GM21717 (cell line): ENCODE measurements around the gene RIMBP2.

Source experiments
- ATAC-seq: cut with Tn5 transposase; IDR thresholded peaks from one replicate; pipeline ENCODE4 v1.9.1; 2021; ENCODE audit warnings: mild to moderate bottlenecking, moderate library complexity; ENCODE audit not compliant: unreplicated experiment

Gene RIMBP2

DNA sequence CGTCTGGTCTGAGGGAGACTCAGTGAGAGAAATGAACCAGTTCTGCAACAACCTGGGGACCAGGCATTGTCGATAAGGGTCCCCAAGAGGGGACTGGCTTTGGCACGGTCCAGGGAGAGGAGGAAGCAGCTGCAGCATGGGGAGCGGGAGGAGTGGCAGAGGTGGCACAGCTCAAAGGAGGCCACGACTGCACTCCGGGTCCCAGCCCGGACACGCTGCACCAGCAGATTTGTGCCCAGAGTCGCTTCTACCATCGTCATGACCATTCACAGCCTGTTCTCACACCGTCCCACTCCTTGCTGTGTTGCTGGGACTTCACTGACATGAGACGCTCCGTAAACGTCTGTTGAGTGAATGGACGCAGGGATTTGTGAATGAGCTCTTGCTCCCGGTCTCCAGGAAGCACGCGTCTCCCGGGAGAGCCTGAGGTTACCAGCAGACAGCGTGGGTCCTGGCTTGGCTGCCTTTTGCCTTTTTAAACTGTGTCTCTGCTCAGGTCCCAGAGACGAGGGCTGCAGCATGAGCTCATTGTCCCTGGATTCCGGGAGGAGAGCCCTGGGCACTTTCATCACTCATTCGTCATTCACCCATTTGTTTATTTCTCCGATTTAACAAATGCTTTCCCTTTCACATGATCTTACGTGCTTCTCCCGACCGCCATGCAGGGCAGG, 241.4 kb downstream of the RIMBP2 start:
- ATAC-seq = no peak

DNA sequence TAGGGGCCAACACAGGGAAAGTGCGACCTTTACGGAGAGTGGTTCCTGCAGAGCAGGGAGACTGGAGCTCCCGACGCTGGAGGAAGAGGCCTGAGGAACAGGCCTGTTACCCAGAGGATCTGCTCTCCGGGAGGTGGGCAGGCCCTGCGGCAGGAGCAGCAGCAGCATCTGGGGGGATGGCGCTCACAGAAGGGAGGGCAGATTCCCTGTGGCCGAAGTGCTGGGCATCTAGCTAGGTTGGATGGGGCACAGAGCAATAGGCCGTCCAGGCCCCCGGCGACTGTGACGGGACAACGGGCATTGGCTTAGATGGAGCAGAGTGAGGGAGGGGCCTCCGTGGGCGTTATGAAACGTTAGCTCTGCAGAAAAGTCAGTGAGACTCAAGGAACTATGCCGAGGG, 242.8 kb downstream of the RIMBP2 start:
- ATAC-seq = no peak

DNA sequence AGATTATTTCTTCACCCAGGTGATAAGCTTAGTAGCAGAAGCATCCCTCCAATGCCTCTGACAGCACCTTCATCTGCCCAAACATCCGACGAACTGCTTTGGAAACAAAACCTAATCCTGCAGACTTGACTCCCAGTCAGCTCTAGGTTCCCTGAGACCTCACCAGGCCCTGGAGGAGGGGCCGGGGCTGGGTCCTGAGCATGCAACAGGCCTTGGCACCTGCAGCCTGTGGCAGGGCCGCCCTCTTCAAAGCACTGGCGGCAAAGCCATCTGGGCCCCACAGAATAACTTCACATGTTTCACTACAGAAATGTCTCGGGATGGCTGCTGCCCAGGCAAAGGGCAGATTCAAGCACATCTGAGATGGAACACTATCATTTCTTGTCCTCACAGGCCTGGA, 245.1 kb downstream of the RIMBP2 start:
- no peak for ATAC-seq

DNA sequence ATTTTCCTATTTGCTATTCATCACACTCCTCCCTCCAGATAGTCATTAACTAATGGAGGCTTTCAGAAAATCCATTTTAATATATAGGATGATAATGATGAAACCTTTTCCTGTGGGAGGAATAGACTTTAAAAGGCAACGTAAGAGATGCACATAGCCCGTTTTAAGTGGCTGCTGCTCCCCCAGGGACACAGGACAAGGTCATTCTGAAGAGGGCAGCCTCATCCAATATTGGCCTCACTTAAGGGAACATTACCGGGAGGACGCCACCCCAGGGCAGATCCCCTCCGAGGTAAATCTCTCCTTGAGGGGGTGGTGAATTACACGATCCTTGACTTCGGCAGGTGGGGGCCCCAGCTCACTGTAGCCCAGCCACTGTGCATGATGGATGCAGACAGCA, 246.5 kb downstream of the RIMBP2 start:
- no peak for ATAC-seq

DNA sequence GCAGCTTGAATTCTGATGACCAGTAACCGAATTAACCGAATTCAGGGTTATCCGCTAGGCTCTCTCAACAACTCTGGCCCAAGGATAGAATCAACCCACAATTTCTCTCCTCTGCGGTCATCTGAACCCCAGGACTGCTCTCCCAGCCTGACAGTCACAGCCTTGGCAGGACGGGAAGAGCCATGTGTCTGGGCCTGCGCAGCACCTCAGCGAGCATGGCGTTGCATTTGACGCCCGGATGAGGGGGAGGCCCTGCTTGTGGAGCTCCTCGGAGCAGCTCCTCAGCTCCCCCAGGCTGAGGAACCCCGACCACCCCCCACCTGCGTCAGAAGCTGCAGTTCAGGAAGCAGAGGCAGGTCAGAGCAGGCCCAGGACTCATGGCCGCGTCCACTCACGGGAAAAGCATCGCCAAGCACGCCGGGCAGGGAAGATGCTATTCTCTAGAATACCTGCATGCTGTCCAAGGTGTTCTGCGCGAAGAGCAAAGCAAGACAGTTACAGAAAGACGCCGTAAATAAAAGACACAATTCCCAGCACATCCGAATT, 247.3 kb downstream of the RIMBP2 start:
- ATAC-seq = no peak

DNA sequence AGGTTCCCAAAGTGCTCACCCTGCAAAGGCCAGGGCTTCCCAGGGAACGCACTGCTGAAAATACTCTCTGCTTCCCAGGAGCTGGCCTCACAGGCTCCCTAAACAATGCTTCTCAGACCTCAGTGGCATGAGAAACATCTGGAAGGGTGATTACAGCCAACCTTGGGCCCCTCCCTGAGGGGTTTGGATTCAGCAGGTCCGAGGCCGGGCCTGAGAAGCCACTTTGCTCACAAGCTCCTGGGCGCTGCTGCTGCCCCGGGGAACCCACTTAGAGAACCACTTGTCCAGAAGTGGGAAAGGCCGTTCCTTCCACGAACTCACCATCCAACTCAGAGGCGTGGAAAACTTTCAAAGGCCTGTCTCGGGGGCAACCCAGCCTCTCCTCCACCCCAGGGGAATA, 247.9 kb downstream of the RIMBP2 start:
- no peak for ATAC-seq

DNA sequence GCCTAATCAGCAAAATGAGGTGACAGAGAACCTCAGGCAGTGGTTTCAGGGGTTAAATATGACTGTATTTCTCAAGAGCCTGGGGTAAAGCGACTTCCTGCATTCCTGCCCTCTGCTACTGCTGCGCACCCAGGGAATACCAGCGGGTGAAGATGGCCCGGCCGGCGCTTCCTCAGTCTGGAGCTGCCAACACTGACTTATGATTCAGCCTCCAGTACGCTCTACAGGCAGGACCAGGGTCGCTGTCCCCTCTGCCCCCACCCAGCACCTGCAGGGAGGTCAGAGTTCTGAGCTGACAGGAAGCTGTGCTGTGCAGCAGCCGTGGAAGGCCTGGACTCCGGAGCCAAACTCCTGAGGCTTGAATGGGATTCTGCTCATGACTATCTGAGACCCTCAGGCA, 250.5 kb downstream of the RIMBP2 start:
- ATAC-seq = no peak

DNA sequence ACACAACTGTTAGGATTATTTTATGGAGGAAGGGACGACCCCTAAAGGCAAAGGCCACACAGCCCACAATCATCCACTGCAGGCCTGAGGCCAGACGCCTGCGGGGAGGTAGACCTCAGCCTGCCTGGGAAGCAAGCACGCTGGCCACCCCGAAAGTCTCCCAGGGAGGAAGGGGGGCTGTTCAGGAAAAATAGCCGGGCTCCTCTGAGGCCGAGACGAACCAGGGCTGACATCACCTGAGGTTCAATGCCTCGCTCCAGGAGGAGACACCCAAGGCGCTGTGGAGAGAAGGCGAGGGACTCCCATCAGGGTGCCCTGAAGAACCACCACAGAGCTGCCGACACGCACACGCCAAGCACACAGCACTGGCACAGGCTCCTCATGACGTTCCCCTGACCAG, 251.1 kb downstream of the RIMBP2 start:
- no peak for ATAC-seq

DNA sequence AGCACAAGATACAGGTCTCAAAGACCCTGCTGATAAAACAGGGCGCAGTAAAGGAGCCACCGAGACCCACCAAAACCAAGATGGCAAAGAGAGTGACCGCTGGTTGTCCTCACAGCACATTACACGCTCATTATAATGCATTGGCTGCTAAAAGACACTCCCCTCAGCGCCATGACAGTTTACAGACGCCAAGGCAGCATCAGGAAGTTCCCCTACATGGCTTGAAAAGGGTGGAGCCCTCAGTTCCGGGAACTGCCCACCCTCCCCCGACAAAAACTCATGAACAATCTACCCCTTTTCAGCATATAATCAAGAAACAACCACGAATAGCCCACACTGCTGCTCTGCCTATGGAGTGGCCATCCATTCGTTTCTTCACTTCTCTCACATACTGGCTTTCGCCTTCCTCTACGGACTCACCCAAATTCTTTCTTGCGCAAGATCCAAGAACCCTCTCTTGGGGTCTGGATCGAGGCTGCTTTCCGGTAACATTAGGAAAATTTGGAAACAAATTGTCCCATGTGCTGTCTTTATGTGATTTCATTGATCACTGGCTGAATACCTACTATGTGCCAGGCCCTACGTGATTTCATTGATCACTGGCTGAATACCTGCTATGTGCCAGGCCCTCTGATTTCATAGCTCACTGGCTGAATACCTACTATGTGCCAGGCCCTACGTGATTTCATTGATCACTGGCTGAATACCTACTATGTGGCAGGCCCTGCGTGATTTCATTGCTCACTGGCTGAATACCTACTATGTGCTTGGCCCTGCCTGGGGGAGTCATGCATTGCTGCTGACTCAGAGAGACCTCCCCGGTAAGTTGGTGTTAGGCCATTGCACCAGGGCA, 252.1 kb downstream of the RIMBP2 start:
- ATAC-seq = no peak

DNA sequence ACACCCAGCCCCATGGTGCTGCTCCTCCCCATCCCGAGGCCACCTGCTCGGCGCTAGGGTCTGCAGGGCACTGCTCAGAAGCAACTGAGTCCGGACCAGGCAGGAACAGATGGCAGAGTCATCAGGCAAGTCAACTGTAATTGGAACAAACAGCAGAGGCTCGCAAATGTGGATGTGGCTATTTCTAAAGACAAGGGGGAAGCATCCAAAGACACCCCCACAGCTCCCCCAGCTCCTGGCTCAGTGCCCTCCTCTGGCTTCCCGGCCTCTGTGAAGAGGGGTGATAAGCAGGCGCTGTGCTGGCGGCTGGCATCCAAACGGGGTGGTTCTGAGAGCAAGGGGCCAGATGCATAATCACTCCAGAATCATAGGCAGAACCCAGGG, 252.8 kb downstream of the RIMBP2 start:
- no peak for ATAC-seq

DNA sequence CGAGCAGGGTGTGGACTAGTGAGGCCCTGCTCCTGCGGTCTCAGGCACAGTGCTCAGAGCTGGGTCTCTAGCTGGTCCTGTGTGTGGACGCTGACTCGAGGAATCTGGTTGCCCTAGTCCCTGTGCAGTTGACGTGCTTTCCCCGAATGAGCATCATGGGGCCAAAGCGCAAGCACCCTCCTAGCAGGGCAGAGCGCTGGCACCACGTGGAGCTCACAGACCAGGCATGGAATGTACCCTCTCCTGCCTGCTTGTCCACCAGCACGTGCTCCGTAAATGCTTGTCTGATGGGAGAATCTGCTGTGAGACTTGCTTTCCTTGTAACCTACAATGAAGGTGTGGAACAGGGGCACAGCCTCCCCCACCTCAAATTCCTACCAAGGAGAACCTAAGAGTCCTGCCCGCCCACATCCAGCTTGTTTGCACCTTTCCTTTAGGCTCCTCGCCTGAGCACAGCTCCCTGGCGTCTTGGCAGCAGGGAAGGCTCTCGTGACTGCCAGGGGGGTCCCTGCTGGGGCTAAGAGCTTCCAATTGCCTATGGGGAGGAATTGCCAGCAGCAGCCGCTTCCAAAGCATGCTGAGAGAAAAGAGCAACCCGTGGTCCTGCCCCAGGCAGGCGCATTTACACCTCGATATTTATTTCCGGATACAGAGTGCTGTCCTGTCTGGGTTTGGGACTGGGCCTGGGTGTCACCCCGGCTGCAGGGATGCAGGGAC, 253.4 kb downstream of the RIMBP2 start:
- no peak for ATAC-seq

DNA sequence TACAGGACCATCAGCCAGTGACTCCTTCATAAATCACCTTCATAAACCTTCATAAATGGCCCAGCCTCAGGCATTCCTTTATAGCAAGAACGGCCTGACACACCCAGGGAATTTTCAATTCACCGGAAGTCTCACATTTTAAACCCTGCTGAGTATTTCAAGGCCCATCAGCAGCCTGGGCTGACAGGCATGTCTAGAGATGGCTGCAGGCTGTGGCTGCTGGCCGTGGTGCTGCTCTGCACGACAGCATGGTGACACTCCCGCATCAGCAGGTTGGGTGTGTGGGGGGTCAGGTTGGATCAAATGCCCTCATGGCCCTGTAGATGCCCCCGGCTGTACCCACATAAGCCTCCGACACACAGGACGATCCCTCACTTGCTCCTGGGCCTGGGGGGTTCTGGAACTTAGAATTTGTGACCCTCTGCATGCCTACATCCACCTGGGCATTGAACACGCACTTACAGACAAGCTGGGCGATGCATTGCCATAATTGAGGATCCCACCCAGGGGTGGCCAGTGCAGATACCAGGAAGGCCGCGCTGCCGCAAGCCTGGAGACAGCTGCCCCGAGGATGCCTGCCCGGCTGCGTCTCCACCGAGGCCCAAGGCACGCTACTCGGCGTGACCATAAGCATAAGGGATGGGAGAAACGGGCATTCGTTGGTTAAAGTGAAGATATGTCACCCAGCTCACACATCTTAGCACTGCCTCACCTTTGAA, 254.1 kb downstream of the RIMBP2 start:
- ATAC-seq = no peak

DNA sequence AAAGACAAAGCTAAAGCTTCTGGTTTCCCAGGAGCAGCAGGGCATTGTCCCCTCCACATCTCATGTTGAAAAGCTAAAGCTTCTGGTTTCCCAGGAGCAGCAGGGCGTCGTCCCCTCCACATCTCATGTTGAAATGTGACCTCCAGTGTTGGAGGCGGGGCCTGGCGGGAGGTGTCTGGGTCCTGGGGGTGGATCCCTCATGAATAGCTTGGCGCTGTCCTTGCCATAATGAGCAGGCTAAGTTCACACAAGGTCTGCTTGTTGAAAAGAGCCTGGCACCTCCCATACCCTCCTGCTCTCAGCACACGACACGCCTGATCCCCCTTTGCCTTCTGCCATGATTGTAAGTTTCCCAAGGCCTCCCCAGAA, 254.7 kb downstream of the RIMBP2 start:
- no peak for ATAC-seq

DNA sequence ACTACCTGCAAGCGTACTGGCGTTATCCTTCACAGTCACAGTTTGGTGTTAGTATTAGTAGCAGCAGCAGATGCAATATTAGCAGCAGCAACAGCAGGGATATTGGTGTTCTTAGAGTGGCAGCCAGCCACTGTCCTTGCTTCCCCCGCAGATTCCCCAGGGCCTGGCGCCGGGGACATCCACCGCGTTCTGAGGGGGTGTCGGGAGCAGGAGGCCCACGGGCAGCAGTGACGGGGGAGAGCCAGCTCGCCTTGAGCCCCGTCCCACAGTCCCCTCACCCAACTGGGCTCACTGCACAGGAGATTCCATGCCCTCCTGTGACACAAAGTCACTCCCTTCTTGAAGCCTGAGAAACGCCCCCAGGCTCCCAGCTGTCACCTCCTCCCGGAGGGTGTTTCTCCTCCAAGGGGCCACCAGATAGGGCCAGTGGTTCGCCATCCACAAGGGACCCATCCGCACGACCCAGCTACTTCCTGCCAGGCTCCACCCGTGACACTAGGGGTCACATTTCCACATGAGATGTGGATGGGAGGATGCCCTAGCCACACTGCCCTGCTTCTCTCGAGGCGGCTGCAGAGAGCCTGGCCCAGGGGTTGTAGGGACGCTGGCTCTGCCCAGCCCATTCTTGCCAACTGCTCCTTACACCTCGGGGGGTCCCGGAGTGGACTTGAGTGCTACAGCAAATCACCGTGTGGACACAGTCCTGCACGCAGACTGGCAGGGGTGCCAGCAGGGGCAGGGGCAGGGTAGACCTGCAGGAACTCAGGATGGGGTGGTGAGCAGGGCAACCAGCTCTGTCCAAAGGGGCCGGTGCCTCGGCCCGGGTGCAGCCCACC, 255.3 kb downstream of the RIMBP2 start:
- ATAC-seq = no peak

DNA sequence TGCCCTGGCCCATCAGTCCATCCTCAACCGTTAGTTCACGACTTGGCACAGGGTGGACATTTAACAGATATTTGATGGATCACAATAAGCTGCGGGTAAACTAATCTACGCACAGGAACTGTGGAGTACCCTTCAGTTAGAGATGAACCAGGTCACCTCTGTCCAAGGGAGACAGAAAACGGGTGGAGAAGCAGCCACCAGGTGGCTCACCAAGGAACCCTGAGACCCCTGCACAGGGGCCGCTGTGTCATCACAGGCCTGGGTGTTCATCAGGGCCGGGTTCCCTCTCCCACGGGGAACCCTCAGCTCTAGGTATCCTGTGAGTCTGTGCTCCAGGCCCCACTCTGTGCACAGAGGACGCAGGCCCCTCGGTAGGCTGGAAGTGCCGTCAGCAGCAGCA, 256.2 kb downstream of the RIMBP2 start:
- ATAC-seq = no peak

DNA sequence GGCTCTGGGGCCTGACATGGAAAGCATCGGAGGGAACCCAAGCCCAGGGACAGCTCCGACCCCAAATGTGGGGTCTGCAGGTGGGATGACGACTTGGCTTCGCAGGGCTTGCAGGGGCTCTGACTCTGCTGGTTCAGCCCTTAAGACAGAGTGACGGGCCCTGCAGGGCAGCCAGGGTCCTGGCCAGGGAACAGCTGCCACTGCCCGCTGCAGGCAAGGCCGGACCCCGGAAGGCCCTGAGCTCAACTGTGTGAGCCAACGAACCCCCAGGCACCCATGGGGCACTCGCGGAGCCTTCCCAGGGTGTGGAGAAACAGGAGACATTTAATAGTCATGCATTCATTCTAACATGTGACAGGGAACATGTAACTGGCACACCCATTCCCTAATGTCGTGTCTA, 257.8 kb downstream of the RIMBP2 start:
- ATAC-seq = no peak

DNA sequence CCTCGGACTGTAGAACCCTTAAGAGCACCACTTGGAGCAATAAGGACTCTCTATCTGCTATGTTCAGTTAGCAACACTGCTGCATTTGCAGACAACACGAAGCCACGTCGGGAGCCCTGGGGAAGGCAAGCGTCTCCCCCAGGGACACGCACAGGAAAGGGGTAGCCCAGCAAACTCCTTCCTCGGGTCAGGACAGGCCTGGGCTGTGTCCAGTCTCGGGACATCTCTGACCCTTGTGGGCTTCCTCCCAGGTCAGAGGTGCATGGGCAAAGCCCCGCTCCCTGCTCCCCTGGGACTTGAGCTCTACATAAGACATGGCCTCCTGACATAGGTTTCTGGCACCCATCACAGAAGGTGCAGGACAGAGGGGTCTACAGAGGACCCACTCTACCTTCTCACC, 258.9 kb downstream of the RIMBP2 start:
- no peak for ATAC-seq

DNA sequence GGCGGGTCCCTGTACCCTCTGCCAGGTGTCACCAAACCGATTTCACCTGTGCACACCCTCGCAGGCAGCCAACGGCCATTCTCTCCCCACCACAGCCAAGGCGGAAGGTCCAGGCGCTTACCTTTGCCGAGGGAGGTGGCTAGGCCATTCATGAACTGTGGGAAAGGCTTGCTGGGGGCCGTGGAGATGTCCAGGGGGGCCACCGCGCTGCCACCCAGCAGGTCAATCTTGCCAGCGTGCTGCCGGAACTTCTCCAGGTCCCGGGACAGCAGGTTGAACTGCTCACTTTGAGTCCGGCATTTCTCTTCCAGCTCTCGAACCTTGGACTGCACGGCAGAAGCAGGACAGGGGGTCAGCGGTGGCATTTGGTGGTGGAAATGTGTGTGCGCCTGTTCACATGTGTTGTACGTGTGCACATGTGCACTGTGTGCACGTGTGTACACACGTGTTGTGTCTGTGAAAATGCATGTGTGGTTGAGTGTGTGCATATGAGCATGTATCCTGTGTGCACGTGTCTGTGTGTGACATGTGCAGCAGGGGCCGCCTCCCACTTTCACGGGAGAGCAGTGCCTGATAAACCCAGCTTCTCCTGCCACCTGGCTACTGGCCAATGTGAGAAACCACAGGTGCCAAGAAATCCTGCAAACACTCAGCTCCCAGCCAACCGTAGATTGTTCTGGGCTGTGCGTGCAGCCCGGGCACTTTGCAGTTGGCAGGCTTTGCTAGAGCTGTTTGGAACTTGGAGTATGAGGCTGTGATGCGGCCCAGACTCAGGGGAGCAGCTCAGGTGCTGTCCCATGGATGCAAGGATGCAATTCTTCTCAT, 259.5 kb downstream of the RIMBP2 start:
- no peak for ATAC-seq

DNA sequence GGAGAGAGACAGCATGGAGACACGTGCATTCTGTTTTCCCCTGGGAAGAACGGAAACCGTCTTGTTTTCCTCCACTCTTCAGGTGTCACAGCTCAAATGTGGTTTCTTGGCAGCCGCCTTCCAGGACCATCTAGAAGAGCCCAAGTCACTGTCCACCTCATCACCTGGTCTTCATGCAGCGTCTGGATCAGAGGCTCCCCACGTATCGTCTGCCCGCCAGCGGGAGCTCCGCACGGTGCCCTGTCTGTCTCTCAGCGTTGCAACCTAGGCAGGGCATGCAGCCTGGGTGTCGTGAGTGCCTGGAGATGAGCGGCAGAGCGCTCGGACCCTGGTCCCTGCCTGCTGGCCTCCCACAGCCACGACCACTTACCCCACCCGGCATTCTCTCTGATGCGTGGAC, 260.9 kb downstream of the RIMBP2 start:
- no peak for ATAC-seq
